Stimulated activated CD4-positive, alpha-beta T cell treated with anti-CD3 and anti-CD28 coated beads, Interleukin-4, amount 100 ng/mL, for 4 hours (primary cell): Measurements from ENCODE around the gene MRPL34.
A peak's percentile ranks its signal among the peaks of the same experiment; 100 is the strongest.

Source experiments
- DNase-seq, 2 experiments: peaks; one replicate each; pipeline ENCODE4 v3.0.0-alpha.2; 2020

The MRPL34 gene

DNA sequence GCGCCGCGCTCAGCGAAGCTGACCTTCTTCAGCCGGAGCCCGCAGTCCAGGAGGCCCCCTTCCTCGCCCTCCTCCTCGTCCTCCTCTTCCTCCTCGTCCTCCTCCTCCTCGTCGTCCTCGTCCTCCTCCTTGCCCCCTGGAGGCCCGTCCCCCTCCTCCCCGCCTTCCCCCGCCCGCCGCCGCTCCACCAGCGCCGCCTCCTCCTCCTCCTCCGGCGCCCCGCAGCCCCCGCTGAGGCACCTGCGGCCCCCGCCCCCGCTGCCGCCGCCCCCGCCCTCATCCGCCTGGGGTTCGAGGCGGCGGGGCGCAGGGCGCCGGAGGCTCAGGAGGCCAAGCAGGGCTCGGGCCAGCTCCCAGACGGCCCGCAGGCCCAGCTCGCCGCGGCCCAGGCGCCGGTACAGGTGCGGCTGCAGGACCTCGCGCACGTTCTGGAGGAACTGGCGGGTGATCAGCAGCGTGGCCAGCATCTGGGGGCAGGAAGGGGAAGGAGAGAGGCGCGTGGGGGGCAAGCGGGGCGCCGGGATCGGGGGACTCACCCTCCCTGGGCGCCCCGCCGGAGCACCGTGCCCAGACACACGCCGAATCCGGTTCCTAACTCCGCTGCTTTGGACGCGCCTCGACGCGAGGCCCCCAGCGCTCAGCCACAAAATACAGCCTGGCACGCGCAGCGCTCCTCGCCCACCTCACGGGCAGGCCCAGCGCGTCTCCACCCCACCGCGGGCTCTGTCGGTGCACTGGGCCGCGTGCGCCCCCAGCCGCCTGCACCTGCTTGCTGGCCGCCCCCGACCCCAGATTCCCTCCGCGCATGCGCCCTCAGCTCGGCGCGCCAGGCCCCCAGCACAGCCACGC lies 23.1 kb downstream of the MRPL34 start:
- DNase-seq: peak; percentile 51 to 61

DNA sequence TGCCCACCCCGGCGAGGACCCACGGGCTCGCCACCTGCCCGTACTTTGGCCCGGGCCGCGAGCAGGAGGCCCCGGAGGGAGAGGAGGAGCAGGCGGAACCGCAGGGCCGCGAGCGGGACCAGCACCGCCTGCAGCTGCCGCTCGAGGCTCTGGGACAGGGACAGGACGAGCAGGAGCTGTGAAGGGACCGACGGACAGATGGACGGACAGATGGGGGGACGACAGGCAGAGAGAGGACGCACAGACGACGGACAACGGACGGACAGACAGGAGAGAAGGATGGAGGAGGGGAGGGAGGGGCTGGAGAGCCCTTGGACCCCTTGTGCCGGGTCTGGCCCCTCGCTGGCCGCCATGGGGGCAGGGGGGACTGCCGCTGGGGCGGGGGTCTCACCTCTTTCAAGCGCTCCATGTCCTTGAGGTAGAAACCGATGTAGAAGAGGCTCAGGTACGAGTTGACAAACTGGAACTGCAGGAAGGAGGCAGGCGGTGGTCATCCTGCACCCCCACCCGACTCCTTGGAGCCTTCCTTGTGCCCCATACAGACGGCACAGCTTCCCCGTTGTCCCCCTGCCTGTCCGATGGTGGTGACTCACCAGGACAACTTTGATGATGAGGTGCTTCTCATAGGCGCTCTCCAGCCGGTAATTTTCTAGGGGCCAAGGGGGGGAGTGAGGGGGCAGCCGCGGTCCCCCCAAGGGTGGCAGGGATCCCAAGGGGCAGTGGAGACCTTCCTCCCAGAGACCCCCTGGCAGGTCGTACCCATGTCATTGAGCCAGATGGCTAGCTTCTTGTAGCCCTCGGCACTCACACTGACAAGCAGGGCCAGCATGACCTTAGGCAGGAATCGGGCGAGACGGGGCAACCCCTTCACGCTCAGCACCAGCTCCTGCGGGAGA lies 23.9 kb downstream of the MRPL34 start:
- DNase-seq: no peak

DNA sequence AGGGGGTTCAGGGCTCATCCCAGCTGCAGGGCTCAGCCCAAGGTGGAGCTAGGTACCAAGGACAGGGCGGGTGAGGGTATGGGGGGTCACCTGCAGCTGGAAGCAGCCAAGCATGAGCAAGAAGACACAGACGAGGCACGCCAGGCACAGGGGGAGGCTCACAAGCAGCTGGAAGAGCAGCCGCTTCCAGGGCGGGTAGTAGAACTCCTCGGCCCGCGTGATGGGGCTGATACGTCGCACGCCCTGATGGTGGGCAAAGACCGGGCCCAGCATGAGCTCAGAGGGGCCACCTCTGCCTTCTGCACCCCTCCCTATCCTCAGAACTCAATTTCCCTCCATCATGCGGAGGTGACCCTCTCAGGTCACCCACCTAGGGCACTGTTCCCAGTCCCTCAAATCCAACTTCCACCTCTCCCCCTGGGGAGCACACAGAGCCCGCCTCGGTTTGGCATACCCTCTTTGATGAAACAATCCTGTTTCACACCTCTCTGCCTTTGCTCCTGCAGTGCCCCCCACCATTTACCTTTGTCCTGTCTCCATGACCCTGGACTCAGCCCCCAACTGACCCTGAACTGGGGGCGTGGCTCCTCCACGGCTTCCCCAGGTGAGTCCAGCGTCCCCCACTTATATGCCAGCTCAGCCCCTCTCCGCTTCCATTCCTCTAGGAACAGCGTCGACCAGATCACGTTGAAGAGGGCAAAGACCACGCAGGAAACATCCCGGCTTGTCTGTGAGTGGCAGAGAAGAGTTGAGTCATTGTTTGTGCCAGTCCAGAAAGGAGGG lies 24.8 kb downstream of the MRPL34 start:
- no peak for DNase-seq

DNA sequence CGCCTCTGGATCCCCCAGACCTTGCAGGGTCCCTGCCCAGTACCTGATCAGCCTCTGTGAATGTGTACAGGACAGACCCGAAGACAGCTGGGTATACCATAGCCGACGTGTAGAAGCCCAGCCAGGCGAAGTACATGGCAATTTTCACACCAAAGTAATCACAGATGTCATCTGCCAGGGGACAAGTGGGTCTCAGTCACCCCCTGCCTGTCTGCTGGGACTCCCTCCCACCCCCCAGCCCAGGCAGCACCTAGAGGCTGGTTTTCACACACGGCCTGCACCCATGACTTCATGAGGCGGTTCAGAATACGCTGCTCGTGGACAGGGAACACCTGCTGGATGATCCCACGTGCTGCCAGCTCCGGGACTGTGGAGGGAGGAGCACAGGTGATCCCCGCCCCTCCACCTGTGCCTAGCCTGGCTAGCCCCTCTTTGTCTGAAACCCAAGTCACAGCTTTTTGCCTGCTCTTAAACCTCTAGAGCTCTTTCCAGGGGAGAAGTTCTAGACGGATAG lies 25.4 kb downstream of the MRPL34 start:
- DNase-seq: no peak

- DNase-seq: no peak
Measured at GRCh38 chr19:17332360-17332676, 26.6 kb downstream of the MRPL34 start.

- DNase-seq: no peak
Measured at GRCh38 chr19:17332677-17333581, 27.3 kb downstream of the MRPL34 start.

GRCh38 chr19:17333611-17334413 lies 28.1 kb downstream of the MRPL34 start:
- DNase-seq: peak; percentile 66 to 84

DNA sequence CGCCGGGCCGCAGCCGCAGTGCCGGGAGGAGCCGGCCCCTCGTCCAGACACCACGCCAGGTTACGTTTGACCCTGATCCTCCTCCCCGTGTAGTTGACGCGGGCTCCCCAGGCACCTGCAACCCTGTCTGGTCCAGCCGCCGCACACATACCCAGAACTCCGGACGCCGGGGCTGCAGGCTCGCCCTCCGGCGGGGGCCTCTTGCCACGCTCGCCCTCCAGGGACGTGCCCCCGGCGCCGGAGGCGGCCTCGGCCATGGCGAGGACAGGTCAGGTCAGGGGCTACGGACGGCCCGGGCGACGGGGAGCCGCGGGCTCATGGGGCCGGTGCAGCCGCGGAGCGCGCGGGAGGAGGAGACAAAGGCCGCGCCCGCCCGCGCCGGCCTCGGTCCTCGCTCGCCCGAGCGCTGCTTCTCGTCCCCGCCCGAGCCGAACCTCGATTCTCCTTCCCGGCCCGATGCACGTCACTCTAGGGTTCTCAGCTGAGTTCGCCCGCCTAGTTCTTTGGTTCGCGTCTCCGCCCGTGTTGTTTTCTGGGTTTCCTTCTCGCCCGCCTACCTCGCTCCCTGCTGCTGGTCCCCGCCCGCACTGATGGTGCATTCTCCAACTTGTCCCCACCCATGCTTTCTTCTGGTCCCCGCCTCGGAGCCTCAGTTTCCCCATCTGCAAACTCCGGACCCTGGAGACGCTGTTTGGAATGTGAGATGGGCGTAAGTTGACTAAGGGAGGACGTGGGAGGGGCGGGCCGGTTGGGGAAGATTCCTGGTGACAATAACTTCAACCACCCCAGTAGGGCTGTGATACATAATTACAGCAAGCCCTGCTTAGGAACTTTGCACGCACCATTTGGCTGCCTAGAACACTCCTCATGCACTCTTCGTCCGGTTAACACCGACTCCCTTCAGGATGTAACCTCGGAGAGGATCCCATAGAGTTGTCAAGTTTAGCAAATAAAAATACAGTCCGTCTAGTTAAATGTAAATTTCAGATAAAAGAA lies 29.0 kb downstream of the MRPL34 start, which contains the start of gene ANO8:
Gene ANO8 (minus strand): TSS at position 442 of the 996 bp plus-strand sequence. CDS start 185 bp downstream, at position 257.
- peak; percentile 94 to 97 for DNase-seq

DNA sequence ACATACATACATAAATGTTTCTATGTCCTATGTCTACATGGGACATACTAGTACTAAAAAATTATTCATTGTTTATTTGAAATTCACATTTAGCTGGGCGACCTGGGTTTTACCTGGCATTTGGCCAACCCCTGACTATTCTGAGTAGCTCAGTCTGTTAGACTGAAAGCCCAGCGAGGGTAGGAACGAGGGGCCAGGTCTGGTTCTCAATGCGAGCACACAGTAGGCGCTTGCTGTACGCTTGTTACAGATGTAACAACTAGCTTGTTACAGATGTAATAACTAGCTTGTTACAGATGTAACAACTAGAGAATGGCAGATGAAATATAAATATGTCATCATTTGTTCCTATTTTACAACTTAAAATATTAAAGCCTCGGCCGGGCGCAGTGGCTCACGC lies 29.9 kb downstream of the MRPL34 start:
- DNase-seq: no peak

DNA sequence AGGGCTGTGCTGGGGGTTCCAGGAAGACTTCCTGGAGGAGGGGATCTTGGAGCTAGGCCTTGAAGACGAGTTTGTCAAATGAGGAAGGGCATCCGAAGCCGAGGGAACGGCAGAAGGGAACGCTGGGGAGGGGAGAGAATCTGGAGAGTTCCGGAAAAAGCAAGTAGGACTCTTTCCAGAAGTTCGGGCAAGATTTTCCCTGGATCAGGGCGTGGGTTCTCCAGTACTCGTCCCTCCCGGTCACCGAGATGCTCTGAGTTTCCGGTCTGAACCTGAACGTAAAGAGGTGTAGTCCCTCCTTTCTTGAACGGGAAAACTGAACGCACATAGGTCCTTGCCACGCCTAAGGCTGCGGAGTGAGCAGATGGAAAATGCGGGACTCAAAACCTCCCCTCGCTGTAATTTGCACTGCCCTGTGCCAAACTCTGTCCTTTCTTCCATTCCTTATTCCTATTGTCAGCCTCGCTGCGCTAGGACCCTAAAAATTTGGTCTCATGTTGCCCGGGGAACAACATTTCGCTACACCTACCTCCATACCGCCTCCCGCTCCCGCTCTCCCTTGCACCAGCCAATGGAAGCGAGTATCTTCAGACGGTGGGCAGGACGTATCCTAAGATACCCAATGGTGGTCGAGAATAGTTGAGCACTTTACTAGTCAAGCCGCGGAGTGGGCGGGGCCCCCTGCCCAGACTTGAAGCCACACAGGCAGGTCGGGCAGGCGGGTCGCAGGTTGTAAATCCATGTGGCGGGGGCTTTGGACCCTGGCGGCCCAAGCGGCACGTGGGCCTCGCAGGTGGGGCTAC lies 31.4 kb downstream of the MRPL34 start, which contains the start of gene GTPBP3:
Gene GTPBP3 (plus strand): TSS at position 682 of the 803 bp plus-strand sequence. CDS start 59 bp downstream, at position 741.
- DNase-seq: peak; percentile 94 to 97

- peak; percentile 17 to 38 for DNase-seq
Measured at GRCh38 chr19:17337675-17338432, 32.2 kb downstream of the MRPL34 start.

DNA sequence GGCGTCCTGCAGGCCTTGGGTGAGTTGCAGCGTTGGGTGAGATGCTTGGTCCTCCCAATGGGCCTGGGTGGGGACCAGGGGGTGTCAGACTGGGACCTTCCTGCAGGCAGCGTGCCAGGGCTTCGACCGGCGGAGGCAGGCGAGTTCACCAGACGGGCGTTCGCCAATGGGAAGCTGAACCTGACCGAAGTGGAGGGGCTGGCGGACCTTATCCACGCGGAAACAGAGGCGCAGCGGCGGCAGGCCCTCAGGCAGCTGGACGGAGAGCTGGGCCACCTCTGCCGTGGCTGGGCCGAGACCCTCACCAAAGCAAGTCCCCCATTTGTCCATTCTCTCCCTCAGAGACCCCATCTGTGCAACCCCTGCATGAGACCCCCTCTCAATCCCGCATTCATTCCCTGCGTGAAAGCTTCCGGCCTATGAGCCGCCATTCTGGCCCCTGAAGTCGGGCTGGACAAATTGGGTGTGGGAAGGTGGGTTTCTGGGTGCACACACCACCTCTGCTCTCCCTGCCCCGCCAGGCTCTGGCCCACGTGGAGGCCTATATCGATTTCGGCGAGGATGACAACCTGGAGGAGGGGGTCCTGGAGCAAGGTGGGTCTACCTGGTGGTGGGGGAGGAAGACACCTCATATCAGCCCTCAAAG lies 32.9 kb downstream of the MRPL34 start:
- no peak for DNase-seq

DNA sequence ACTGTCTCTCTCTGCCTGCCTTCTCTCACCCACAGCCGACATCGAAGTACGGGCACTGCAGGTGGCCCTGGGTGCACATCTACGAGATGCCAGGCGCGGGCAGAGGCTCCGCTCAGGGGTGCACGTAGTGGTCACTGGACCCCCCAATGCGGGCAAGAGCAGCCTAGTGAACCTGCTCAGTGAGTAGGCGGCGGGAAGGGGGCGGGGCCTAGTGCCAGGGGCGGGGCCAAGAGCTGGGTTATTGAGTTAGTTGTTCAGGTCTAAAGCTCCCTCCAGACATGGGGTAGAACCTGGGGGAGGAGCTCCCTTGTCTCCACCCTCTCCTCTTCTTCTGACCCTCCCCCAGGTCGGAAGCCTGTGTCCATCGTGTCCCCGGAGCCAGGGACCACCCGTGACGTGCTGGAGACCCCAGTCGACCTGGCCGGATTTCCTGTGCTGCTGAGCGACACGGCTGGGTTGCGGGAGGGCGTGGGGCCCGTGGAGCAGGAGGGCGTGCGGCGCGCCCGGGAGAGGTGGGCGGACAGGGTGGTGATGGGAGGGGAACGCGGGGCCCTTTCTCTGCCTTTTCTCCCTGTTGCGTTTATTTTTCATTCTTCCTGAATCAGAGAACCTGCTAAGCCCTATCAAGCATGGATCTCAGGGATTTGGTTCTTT lies 33.5 kb downstream of the MRPL34 start:
- peak in 1 of 2 experiments; percentile 58 for DNase-seq

DNA sequence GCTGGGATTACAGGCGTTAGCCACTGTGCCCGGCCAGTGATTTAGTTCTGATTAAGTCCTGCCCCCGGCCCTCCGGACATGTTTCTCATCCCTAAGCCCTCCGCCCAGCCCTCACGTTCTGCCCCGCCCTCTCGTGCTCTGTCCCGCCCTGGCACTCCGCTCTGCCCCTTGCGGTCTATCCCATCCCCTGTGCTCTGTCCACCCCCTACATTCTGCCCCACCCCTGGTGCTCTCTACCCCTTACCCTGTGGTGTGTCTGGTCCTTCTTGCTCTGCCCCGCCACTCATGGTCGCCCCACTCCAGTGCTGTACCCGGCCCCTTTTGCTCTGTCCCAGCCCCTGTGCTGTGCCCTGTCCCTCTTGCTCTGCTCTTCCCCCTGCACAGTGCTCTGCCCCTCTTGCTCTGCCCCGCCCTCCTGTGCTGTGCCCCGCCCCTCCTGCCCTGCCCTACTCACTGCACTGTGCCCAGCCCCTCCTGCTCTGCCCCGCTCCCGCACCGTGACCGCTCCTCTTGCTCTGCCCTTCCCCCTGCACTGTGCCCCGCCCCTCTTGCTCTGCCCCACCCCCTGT lies 34.7 kb downstream of the MRPL34 start:
- no peak for DNase-seq

DNA sequence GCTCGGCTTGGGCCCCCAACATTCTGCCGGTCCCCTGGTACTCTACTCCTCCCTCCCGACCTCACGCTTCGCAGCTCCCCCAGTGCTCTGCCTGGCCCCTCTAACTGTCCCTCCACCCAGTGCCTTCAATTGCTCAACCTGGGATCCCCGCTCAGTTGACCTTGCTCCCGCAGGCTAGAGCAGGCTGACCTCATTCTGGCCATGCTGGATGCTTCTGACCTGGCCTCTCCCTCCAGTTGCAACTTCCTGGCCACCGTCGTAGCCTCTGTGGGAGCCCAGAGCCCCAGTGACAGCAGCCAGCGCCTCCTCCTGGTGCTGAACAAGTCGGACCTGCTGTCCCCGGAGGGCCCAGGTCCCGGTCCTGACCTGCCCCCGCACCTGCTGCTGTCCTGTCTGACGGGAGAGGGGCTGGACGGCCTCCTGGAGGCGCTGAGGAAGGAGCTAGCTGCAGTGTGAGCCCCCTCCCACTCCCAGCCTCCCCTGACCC lies 35.2 kb downstream of the MRPL34 start:
- no peak for DNase-seq

DNA sequence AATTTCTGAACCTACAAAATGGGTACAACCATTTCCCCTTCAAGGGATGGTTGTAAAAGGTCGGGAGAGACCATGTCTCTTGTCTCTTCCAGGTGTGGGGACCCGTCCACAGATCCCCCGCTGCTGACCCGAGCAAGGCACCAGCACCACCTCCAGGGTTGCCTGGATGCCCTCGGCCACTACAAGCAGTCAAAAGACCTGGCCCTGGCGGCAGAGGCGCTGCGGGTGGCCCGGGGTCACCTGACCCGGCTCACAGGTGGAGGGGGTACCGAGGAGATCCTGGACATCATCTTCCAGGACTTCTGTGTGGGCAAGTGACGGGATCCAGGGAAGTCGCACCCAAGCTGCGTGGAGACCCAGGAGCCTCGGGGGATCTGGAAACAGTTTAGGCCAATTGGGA lies 35.7 kb downstream of the MRPL34 start:
- no peak for DNase-seq
